ENCODE results near the gene KCNJ10.

KCNJ10 gene

GRCh38 chr1:159986531-159986930 is 83.4 kb downstream of the KCNJ10 start:
- DNase-seq = peak; percentile 41

GRCh38 chr1:159986093-159986492 is 83.9 kb downstream of the KCNJ10 start:
- DNase-seq = peak; percentile 5

DNA sequence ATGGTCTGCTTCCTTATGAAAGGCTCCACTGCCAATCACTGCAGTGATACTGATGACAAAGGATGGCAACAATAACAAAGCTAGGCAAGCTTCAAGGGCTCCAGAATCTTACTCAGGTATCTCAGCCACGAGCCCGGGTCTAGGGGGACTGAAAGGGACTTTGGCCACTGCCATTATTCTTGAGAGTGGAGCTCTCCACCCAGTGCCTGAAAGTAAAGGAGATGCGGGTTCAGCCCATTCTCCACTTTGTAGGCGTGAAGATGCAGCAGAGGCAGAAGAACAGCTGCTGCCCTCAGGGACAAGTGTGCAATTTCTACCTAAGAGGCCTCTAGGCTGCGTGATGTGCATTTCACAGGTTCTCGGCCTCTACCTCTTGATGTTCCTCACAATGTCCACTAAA is 84.5 kb downstream of the KCNJ10 start:
- DNase-seq = peak; percentile 20

- DNase-seq = peak; percentile 26
These were observed 86.3 kb downstream of the KCNJ10 start for GRCh38 chr1:159983681-159984080.

GRCh38 chr1:159982280-159982679 is 87.7 kb downstream of the KCNJ10 start:
- no peak for DNase-seq

- DNase-seq = peak; percentile 37
These were observed 88.5 kb downstream of the KCNJ10 start for GRCh38 chr1:159981351-159982055.

DNA sequence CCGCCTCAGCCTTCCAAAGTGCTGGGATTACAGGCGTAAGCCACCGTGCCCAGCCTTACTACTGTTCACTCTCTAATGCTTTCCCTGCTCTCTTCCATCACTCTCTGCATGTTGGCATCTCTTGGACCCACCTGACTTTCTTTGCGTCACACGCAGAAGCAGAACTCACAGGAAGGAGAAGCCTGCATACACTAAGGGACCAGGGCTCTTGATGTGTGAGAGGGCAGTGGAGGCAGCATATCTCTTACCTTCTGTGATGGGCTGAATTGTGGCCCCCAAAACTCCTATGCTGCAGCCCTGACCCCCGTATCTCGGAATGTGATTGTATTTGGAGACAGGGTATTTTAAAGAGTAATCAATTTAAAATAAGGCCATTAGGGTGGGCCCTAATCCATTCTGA is 89.2 kb downstream of the KCNJ10 start:
- peak; percentile 14 for DNase-seq

DNA sequence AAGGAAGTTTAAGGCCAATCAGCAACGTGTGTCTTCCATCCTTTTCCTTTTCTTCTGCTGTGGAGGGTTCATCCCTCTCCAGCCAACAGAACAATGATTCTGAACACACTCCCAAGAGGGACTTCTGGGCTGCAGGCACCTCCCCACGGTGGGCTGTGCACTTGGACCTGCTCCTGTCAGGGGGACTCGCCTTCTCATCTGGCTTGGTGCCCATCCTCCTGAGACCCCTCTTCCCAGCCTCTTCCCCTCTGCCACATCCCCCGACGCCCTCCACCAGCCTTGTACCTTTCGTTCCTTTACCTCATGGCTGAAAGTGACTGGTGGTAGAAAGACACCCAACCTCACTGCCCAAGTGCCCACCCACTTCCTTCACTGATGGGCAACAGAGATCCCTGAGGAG is 89.9 kb downstream of the KCNJ10 start:
- DNase-seq = peak; percentile 33

DNA sequence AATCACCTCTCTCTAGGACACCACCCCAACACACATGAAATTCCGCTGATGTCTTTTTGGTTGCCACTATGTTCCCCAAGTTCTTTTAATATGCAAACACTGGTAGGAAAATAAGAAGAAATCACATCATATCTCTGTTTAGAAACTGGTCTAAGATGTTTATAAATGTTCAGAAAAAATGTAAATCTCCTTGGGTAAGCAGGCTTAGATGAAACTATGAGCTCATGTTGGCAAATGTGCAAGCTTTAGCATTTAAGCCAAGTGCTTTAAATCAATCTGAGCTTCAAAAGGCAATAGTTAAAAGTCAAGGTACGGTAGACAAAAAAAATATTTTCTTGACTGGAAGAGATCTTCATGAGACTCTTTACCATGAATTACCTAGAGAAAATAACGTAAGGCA is 90.7 kb downstream of the KCNJ10 start:
- no peak for DNase-seq

- peak; percentile 31 for DNase-seq
These were observed 91.9 kb downstream of the KCNJ10 start for GRCh38 chr1:159978107-159978398.

DNA sequence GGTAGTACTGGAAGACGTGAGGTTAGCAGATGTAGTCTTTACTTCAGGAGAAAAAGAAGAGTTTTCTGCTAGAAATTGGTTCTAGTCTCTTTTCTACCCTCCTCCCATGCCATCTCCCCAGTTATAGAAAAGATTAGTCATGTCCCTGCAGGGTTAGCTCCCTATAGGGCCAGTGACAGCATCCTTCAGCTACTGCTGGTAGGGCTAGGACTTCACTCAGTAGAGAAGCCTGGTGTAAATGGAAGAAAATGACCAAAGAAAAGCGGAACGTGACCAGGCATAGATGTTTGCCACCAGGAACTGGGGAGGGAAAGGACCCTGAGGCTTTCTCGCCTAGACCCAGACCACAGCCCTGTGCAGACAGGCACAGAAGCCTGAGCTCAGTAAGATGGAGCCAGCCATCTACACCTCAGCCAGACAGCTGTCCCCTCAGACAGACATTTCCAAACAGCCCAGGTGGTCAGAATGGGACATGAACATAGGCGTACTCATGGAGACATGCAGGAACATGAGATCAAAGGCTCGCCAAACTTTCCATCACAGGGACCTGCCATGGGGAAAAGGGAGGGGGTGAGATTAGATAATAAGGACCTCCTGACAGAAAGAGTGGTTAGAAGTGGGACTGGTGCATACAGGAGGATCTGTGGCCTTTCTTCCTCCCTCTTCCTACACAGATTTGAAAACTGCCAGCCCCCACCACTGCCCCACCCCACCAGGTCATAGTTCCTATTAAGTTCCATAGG is 92.4 kb downstream of the KCNJ10 start:
- peak; percentile 23 for DNase-seq

DNA sequence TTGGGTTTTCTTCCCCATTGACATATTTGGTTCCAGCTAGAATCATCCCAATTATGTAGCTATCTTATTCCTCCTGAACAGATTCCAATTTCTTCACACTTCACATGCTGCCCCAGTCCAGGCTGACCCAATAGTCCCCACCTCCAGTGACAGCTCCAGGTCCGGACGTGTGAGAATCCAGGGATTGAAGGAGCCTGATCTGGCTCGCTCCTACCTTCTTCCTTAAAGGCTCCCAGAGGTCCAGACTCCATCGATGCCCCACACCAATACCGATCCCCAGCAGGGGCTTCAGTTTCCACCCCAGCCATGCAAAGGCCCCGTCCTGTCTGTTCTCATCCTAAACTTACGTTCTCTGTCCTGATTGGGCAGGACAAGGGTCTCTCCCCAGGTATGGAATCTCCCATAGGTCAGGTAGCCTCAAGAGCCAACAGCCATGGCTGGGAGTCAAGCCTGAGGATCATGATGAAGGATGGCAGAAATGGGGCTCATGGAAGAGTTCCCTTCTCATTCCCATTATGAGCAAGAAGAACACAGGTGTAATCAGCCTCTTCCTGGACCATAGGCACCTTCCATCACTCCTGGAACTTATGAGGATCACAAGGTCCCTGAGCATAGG is 95.5 kb downstream of the KCNJ10 start:
- peak; percentile 40 for DNase-seq

- DNase-seq = peak; percentile 29
These were observed 96.5 kb downstream of the KCNJ10 start for GRCh38 chr1:159973350-159973940.

GRCh38 chr1:159972443-159973205 is 97.3 kb downstream of the KCNJ10 start:
- DNase-seq = peak; percentile 49

GRCh38 chr1:159970932-159971342 is 99.0 kb downstream of the KCNJ10 start:
- peak; percentile 65 for DNase-seq

GRCh38 chr1:159968901-159969300 is 101.1 kb downstream of the KCNJ10 start:
- DNase-seq = no peak

- DNase-seq = peak; percentile 21
These were observed 104.7 kb downstream of the KCNJ10 start for GRCh38 chr1:159965263-159965662.

DNA sequence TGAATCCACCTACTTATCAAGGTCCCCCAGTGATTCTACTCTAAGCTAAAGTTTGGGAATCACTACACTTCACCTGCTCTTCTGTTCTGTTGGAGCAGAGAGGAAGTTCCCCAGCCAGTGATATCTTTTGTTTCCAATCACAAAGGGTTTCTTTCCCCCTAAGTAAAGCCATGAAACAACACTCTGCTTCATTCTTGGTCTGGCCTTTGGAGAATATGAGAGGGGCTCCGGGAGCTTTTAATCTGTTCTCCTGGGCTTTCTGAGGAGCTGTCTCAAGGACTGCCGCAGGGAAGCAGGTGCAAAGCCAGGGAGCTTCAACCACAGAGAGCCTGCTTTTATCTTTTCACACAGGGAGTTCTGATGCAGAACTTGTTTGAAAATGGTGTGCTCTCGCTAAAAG is 105.8 kb downstream of the KCNJ10 start:
- peak; percentile 37 for DNase-seq

DNA sequence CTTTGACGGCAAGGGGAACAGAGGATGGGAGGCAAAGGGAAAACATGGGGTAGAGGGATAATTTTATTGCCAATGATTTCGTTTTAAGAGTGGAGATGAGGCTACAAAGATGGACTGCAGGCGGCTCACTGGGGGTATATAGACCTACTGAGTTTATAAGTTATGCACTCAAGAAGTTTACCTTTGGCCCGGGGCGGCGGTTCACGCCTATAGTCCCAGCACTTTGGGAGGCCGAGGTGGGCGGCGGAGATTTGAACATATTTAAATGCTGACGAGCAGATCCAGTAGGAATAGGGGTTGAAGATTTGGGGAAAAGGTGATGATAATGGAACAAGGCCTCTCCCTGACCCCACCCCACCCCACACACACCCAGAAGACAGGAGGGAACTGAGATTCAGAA is 107.8 kb downstream of the KCNJ10 start:
- DNase-seq = peak; percentile 12

- DNase-seq = peak; percentile 16
These were observed 108.3 kb downstream of the KCNJ10 start for GRCh38 chr1:159961636-159962035.

- DNase-seq = peak; percentile 50
These were observed 109.1 kb downstream of the KCNJ10 start for GRCh38 chr1:159960721-159961381.

GRCh38 chr1:159959451-159959850 is 110.5 kb downstream of the KCNJ10 start:
- DNase-seq = peak; percentile 89
